GM18951 (cell line): ENCODE measurements around the gene RHOC.
A peak's percentile ranks its signal among the peaks of the same experiment; 100 is the strongest.

Source experiments
- POLR2A ChIP-seq: IDR thresholded peaks from 4 replicates; pipeline ENCODE4 v1.6.1; 2011; ENCODE audit warnings: mild to moderate bottlenecking; ENCODE audit not compliant: insufficient read length, insufficient read depth; ENCODE audit errors: extremely low read depth
- in situ Hi-C: fragments of 300-500 bp; cut with MboI; formaldehyde crosslinking; loops from one replicate; pipeline ENCODE4 v1.12.0; 2022; ENCODE audit warnings: low sequenced_read_pairs, mixed read lengths, inconsistent platforms; ENCODE audit not compliant: unreplicated experiment

Gene RHOC

GRCh38 chr1:112703706-112704105 lies 3.2 kb downstream of the RHOC start:
- in situ Hi-C loops = loop anchor here (25.0 kb wide), 1 partner anchor 334 kb away; no protein-coding TSS in a partner anchor

GRCh38 chr1:112702420-112703261 lies 4.3 kb downstream of the RHOC start:
- in situ Hi-C loops = loop anchor here (25.0 kb wide), 1 partner anchor 335 kb away; no protein-coding TSS in a partner anchor
- TF ChIP-seq POLR2A = peak; percentile 3

More at GRCh38 chr1:112703706-112704105, 3.2 kb downstream of the RHOC start:
- TF ChIP-seq POLR2A = no peak

- TF ChIP-seq POLR2A = no peak
- in situ Hi-C loops = loop anchor here (25.0 kb wide), 1 partner anchor 335 kb away; no protein-coding TSS in a partner anchor
These were observed 4.9 kb downstream of the RHOC start for GRCh38 chr1:112702067-112702395.

GRCh38 chr1:112701227-112702066 lies 5.5 kb downstream of the RHOC start:
- in situ Hi-C loops = loop anchor here (25.0 kb wide), 1 partner anchor 336 kb away; no protein-coding TSS in a partner anchor
- TF ChIP-seq POLR2A = peak; percentile 18

GRCh38 chr1:112700290-112701226 lies 6.4 kb downstream of the RHOC start:
- TF ChIP-seq POLR2A = peak; percentile 35
- in situ Hi-C loops = loop anchor here (25.0 kb wide), 1 partner anchor 337 kb away; no protein-coding TSS in a partner anchor

GRCh38 chr1:112699425-112700144 lies 7.3 kb downstream of the RHOC start:
- in situ Hi-C loops = loop anchor here (25.0 kb wide), 2 partner anchors 187 to 338 kb away; partner anchors contain the start of gene WNT2B
- no peak for TF ChIP-seq POLR2A

GRCh38 chr1:112698366-112699310 lies 8.3 kb downstream of the RHOC start:
- in situ Hi-C loops = loop anchor here (25.0 kb wide), 1 partner anchor 186 kb away; the partner anchor contains the start of gene WNT2B
- no peak for TF ChIP-seq POLR2A

- in situ Hi-C loops = loop anchor here (25.0 kb wide), 1 partner anchor 185 kb away; the partner anchor contains the start of gene WNT2B
These were observed 9.1 kb downstream of the RHOC start for GRCh38 chr1:112697781-112698201.

GRCh38 chr1:112696578-112697314 lies 10.2 kb downstream of the RHOC start:
- in situ Hi-C loops = loop anchor here (25.0 kb wide), 1 partner anchor 184 kb away; the partner anchor contains the start of gene WNT2B
- TF ChIP-seq POLR2A = no peak

More at GRCh38 chr1:112697781-112698201, 9.1 kb downstream of the RHOC start:
- TF ChIP-seq POLR2A = no peak

- in situ Hi-C loops = loop anchor here (25.0 kb wide), 1 partner anchor 183 kb away; the partner anchor contains the start of gene WNT2B
- no peak for TF ChIP-seq POLR2A
These were observed 11.7 kb downstream of the RHOC start for GRCh38 chr1:112695276-112695675.
